SK-N-SH treated with all-trans-retinoic acid at 6 μM for 48 hours (cell line): ENCODE results near the gene AKT2.

Source experiments
- ATAC-seq: fragments of 200-7000 bp; cut with Tn5 transposase; 3 replicates; pipeline ENCODE4 v1.9.1; 2020; ENCODE audit warnings: mild to moderate bottlenecking, moderate library complexity
- ARNTL ChIP-seq: fragments of 450-650 bp; formaldehyde crosslinking; IDR thresholded peaks from 2 replicates; pipeline ENCODE4 v1.5.0; 2020; ENCODE audit warnings: low read depth, mild to moderate bottlenecking, moderate library complexity, borderline replicate concordance
- BACH2 ChIP-seq: fragments of 250-450 bp; sonication (Bioruptor Pico); IDR thresholded peaks from 2 replicates; pipeline ENCODE4 v1.9.0; 2021; ENCODE audit warnings: mild to moderate bottlenecking, borderline replicate concordance
- CREB5 ChIP-seq: fragments of 250-450 bp; sonication (Bioruptor Pico); IDR thresholded peaks from 2 replicates; pipeline ENCODE4 v1.5.1; 2020; ENCODE audit warnings: low read depth, mild to moderate bottlenecking, moderate library complexity
- CSDC2 ChIP-seq: fragments of 250-450 bp; sonication (Bioruptor Pico); IDR thresholded peaks from 2 replicates; pipeline ENCODE4 v1.5.0; 2020; ENCODE audit warnings: mild to moderate bottlenecking, moderate library complexity
- CSRNP3 ChIP-seq: fragments of 250-450 bp; sonication (Bioruptor Pico); IDR thresholded peaks from 2 replicates; pipeline ENCODE4 v1.5.1; 2021; ENCODE audit warnings: mild to moderate bottlenecking, moderate library complexity
- ESRRG ChIP-seq: fragments of 250-450 bp; sonication (Bioruptor Pico); IDR thresholded peaks from 2 replicates; pipeline ENCODE4 v1.6.1; 2021; ENCODE audit warnings: mild to moderate bottlenecking
- ISL1 ChIP-seq: fragments of 250-450 bp; sonication (Bioruptor Pico); IDR thresholded peaks from 2 replicates; pipeline ENCODE4 v2.1.2; 2022; ENCODE audit warnings: mild to moderate bottlenecking, moderate library complexity
- OSR1 ChIP-seq: fragments of 250-450 bp; sonication (Bioruptor Pico); IDR thresholded peaks from 2 replicates; pipeline ENCODE4 v1.8.0; 2022; ENCODE audit warnings: moderate library complexity, mild to moderate bottlenecking, inconsistent platforms
- PATZ1 ChIP-seq: fragments of 250-450 bp; sonication (Bioruptor Pico); IDR thresholded peaks from 2 replicates; pipeline ENCODE4 v1.8.0; 2020; ENCODE audit warnings: mild to moderate bottlenecking, moderate library complexity, borderline replicate concordance
- POU6F1 ChIP-seq: fragments of 250-450 bp; sonication (Bioruptor Pico); IDR thresholded peaks from 2 replicates; pipeline ENCODE4 v1.8.0; 2021; ENCODE audit warnings: low read depth, mild to moderate bottlenecking, moderate library complexity, borderline replicate concordance
- PPARA ChIP-seq: fragments of 250-450 bp; sonication (Bioruptor Pico); IDR thresholded peaks from 2 replicates; pipeline ENCODE4 v1.5.0; 2020; ENCODE audit warnings: mild to moderate bottlenecking, borderline replicate concordance
- RARB ChIP-seq: fragments of 250-450 bp; sonication (Bioruptor Pico); IDR thresholded peaks from 2 replicates; pipeline ENCODE4 v1.8.0; 2021; ENCODE audit warnings: mild to moderate bottlenecking, moderate library complexity
- SNAI2 ChIP-seq: fragments of 250-450 bp; sonication (Bioruptor Pico); IDR thresholded peaks from 2 replicates; pipeline ENCODE4 v1.5.0; 2020; ENCODE audit warnings: mild to moderate bottlenecking, moderate library complexity
- TCF4 ChIP-seq: fragments of 250-450 bp; sonication (Bioruptor Pico); IDR thresholded peaks from 2 replicates; pipeline ENCODE4 v1.8.0; 2021; ENCODE audit warnings: mild to moderate bottlenecking, moderate library complexity, borderline replicate concordance
- TOX ChIP-seq: fragments of 250-450 bp; sonication (Bioruptor Pico); IDR thresholded peaks from 2 replicates; pipeline ENCODE4 v1.8.0; 2021; ENCODE audit warnings: mild to moderate bottlenecking, moderate library complexity, borderline replicate concordance
- TSHZ2 ChIP-seq: fragments of 250-450 bp; sonication (Bioruptor Pico); IDR thresholded peaks from 2 replicates; pipeline ENCODE4 v1.5.0; 2020; ENCODE audit warnings: mild to moderate bottlenecking, moderate library complexity
- ZC3H10 ChIP-seq: fragments of 250-450 bp; sonication (Bioruptor Pico); IDR thresholded peaks from 2 replicates; pipeline ENCODE4 v1.5.1; 2021; ENCODE audit warnings: mild to moderate bottlenecking, moderate library complexity
- ZFP3 ChIP-seq: fragments of 250-450 bp; sonication (Bioruptor Pico); IDR thresholded peaks from 2 replicates; pipeline ENCODE4 v1.5.0; 2020; ENCODE audit warnings: mild to moderate bottlenecking, moderate library complexity
- ZFP30 ChIP-seq: fragments of 450-650 bp; formaldehyde crosslinking; IDR thresholded peaks from 2 replicates; pipeline ENCODE4 v1.5.0; 2022; ENCODE audit warnings: mild to moderate bottlenecking, moderate library complexity
- ZNF565 ChIP-seq: fragments of 450-650 bp; formaldehyde crosslinking; conservative IDR thresholded peaks from 2 replicates; pipeline ENCODE4 v1.5.0; 2020; ENCODE audit warnings: low read depth, mild to moderate bottlenecking, moderate library complexity
- ZNF8 ChIP-seq: fragments of 450-650 bp; formaldehyde crosslinking; IDR thresholded peaks from 2 replicates; pipeline ENCODE4 v1.5.0; 2020; ENCODE audit warnings: mild to moderate bottlenecking, moderate library complexity

AKT2 gene

GRCh38 chr19:40233811-40234389 lies 51.2 kb downstream of the AKT2 start (continued):
- TF ChIP-seq POU6F1 (CRISPR knock-in tag) (no peak), BACH2 (CRISPR knock-in tag) (no peak), PPARA (CRISPR knock-in tag) (no peak)

- TF ChIP-seq OSR1 (no peak), RARB (CRISPR knock-in tag) (no peak), BACH2 (CRISPR knock-in tag) (no peak), PATZ1 (CRISPR knock-in tag) (no peak), PPARA (CRISPR knock-in tag) (no peak), ESRRG (CRISPR knock-in tag) (no peak), ZFP3 (CRISPR knock-in tag) (no peak), ISL1 (CRISPR knock-in tag) (no peak), TOX (CRISPR knock-in tag) (no peak), TSHZ2 (no peak), ZC3H10 (CRISPR knock-in tag) (no peak), ZFP30 (CRISPR knock-in tag) (no peak), ZNF8 (CRISPR knock-in tag) (no peak), CSRNP3 (CRISPR knock-in tag) (no peak), CSDC2 (CRISPR knock-in tag) (no peak), ARNTL (CRISPR knock-in tag) (no peak), ZNF565 (no peak), SNAI2 (CRISPR knock-in tag) (no peak)
- no peak for ATAC-seq
These were observed 52.0 kb downstream of the AKT2 start for GRCh38 chr19:40232949-40233810.

GRCh38 chr19:40232479-40232878 lies 52.7 kb downstream of the AKT2 start:
- TF ChIP-seq CSDC2 (CRISPR knock-in tag) = no peak
- no peak for TF ChIP-seq RARB (CRISPR knock-in tag)
- TF ChIP-seq TCF4 (CRISPR knock-in tag) = no peak
- TF ChIP-seq CREB5 = no peak
- no peak for TF ChIP-seq ISL1 (CRISPR knock-in tag)
- no peak for ATAC-seq
